ENCODE measurements around the gene TREX2. TPM values are rescaled to one million over a fixed set of nuclear protein-coding genes. Genes with fewer than 3 reads are reported as not detected.

The TREX2 gene
- total RNA-seq, 1 experiment from 2014 or later, result 1.1 TPM

- H3K4me1 Mint-ChIP-seq, result no peaks in the 10 kb centered on the region
- Histone ChIP-seq H3T11ph (ENCODE audit: low read length) (no peak overlapping the region), H3K4ac (ENCODE audit: low read depth, low read length) (no peak overlapping the region), H4K8ac (replicated peaks; ENCODE audit: insufficient read length, low read depth, low read length) (no peak overlapping the region), H3K23me2 (ENCODE audit: insufficient read length, low read depth, low read length, poor library complexity, severe bottlenecking) (peaks cover 3% of the 10 kb centered on the region), H4K5ac (ENCODE audit: insufficient read length, low read depth, low read length) (no peak overlapping the region), H4K91ac (ENCODE audit: insufficient read length, low read depth, low read length) (no peak overlapping the region), H3K4me2 (ENCODE audit: insufficient read depth, insufficient read length, low read length) (no peak overlapping the region), H2AK5ac (ENCODE audit: insufficient read length, low read length) (no peak overlapping the region), H2BK5ac (ENCODE audit: insufficient read length, low read length) (no peak overlapping the region), H3K9me3 (ENCODE audit: control insufficient read depth, low read depth, low read length) (peaks cover 55% of the 10 kb centered on the region), H3K9ac (ENCODE audit: extremely low read depth, insufficient read length, low read length) (no peak overlapping the region), H3K27me3 (ENCODE audit: insufficient read depth, low read length) (no peaks in the 10 kb centered on the region), H3K27ac (ENCODE audit: insufficient read length, low read depth, low read length) (no peak overlapping the region), H3K4me1 (ENCODE audit: insufficient read depth, low read length) (no peaks in the 10 kb centered on the region), H3K79me2 (ENCODE audit: insufficient read depth, low read length) (no peaks in the 10 kb centered on the region), H2BK20ac (ENCODE audit: low read depth, low read length, poor library complexity, severe bottlenecking) (no peak overlapping the region), H3K23ac (ENCODE audit: insufficient read length, low read depth, low read length) (no peak overlapping the region), H2AFZ (ENCODE audit: low read length) (no peak overlapping the region), H3K79me1 (ENCODE audit: insufficient read depth, low read depth, low read length, poor library complexity, severe bottlenecking) (no peaks in the 10 kb centered on the region), H3K56ac (ENCODE audit: insufficient read length, low read depth, low read length) (no peak overlapping the region), H2BK120ac (ENCODE audit: low read depth, low read length, poor library complexity, severe bottlenecking) (no peak overlapping the region), H2BK12ac (ENCODE audit: insufficient read length, low read depth, low read length) (no peak overlapping the region), H4K20me1 (ENCODE audit: control insufficient read depth, insufficient read depth, insufficient read length) (no peaks in the 10 kb centered on the region), H3K18ac (ENCODE audit: insufficient read length, low read depth, low read length) (no peak overlapping the region), H3K14ac (ENCODE audit: insufficient read depth, low read length) (no peak overlapping the region), H2BK15ac (ENCODE audit: low read depth, low read length) (no peak overlapping the region)
- H3K36me3 Mint-ChIP-seq (ENCODE audit: insufficient read depth in 1 of 3, low read depth in 3 of 3), result peaks cover 42 to 62% (median 50%) of the 10 kb centered on the region in 3 experiments
- WGBS (ENCODE audit: extremely low coverage, insufficient read length, low lambda C conversion rate), result no CpG with 5 or more reads among the region's 6 CpGs
- H3K4me3 Mint-ChIP-seq, result no peak overlapping the region
- DNase-seq, result no peak
- H3K27me3 Mint-ChIP-seq (ENCODE audit: low read depth), result no peaks in the 10 kb centered on the region
- TF ChIP-seq, protein P1, sequence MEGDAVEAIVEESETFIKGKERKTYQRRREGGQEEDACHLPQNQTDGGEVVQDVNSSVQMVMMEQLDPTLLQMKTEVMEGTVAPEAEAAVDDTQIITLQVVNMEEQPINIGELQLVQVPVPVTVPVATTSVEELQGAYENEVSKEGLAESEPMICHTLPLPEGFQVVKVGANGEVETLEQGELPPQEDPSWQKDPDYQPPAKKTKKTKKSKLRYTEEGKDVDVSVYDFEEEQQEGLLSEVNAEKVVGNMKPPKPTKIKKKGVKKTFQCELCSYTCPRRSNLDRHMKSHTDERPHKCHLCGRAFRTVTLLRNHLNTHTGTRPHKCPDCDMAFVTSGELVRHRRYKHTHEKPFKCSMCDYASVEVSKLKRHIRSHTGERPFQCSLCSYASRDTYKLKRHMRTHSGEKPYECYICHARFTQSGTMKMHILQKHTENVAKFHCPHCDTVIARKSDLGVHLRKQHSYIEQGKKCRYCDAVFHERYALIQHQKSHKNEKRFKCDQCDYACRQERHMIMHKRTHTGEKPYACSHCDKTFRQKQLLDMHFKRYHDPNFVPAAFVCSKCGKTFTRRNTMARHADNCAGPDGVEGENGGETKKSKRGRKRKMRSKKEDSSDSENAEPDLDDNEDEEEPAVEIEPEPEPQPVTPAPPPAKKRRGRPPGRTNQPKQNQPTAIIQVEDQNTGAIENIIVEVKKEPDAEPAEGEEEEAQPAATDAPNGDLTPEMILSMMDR (conservative IDR thresholded peaks at IDR 0.05), result no peak
- H3K27ac Mint-ChIP-seq, result no peak overlapping the region; a peak in 1 of 7 replicates
- H3K9me3 Mint-ChIP-seq, result peaks cover 74 to 88% of the 10 kb centered on the region in 2 experiments
Measured at GRCh38 chrX:153463031-153463430, 17.2 kb upstream of the TREX2 start.

All from H9 (cell line).